B cell (primary cell): ENCODE measurements around the gene FBXO41. TPM values are rescaled to one million over a fixed set of nuclear protein-coding genes. Genes with fewer than 3 reads are reported as not detected.

Experiments
- ATAC-seq: fragments of 200-7000 bp; cut with Tn5 transposase; one replicate; pipeline ENCODE4 v1.10.0; 2021; ENCODE audit warnings: low read depth, mild to moderate bottlenecking, moderate number of reproducible peaks, moderate library complexity
- CTCF ChIA-PET: fragments of 350-600 bp; sonication (Branson Sonifier 250); formaldehyde crosslinking; loops from one replicate; lab custom pipeline; 2021; ENCODE audit warnings: antibody characterized with exemption, inconsistent platforms; lab: Charles Lee
- POLR2A ChIA-PET: fragments of 350-600 bp; sonication (Branson Sonifier 250); formaldehyde crosslinking; loops from one replicate; lab custom pipeline; 2021; ENCODE audit warnings: antibody characterized with exemption; lab: Charles Lee
- DNase-seq: peaks from one replicate; pipeline ENCODE4 v3.0.0; 2013
- H2AFZ ChIP-seq: 2 replicates; pipeline ENCODE4 v1.6.1; 2012; ENCODE audit warnings: mild to moderate bottlenecking, low read depth, low read length; ENCODE audit not compliant: insufficient read depth, poor library complexity, severe bottlenecking
- H3K27ac ChIP-seq, 2 donors: 1 replicate in 1 of 2; 2 replicates in 1 of 2; pipeline ENCODE4 v1.5.1; 2012 to 2013; ENCODE audit warnings: low read length in 2 of 2, mild to moderate bottlenecking in 2 of 2, moderate library complexity in 1 of 2
- H3K27me3 ChIP-seq, 4 experiments: fragments of 200-600 bp in 1 of 4; sonication (generic) in 1 of 4; replicated peaks in 1 of 4; 1 replicate in 2 of 4; 2 replicates in 2 of 4; pipeline versions ENCODE4 v1.6.1 to v1.7.0; 2013 to 2016; ENCODE audit warnings: low read length in 3 of 4, mild to moderate bottlenecking in 2 of 4, mixed read lengths in 1 of 4, moderate library complexity in 1 of 4; ENCODE audit not compliant: insufficient read depth in 4 of 4, control insufficient read depth in 3 of 4; ENCODE audit errors: control extremely low read depth in 1 of 4
- H3K36me3 ChIP-seq, 2 experiments: replicated peaks in 1 of 2; 1 replicate in 1 of 2; 2 replicates in 1 of 2; pipeline versions ENCODE4 v1.6.1 to v1.7.1; 2013; ENCODE audit warnings: low read length in 1 of 2; ENCODE audit not compliant: insufficient read depth in 2 of 2, control insufficient read depth in 1 of 2; ENCODE audit errors: control extremely low read depth in 1 of 2, extremely low read depth in 1 of 2
- H3K4me1 ChIP-seq, 2 donors: fragments of 200-600 bp in 1 of 2; sonication (generic) in 1 of 2; 1 replicate in 1 of 2; 2 replicates in 1 of 2; pipeline versions ENCODE4 v1.5.1 to v1.6.1; 2013 to 2017; ENCODE audit warnings: low read length in 2 of 2; ENCODE audit not compliant: control insufficient read depth in 2 of 2, insufficient read depth in 2 of 2
- H3K4me2 ChIP-seq: replicated peaks from 2 replicates; pipeline ENCODE3; 2012; ENCODE audit warnings: mild to moderate bottlenecking, low read depth, low read length; ENCODE audit not compliant: poor library complexity, severe bottlenecking
- H3K4me3 ChIP-seq, 5 experiments: fragments of 200-600 bp in 1 of 5; sonication (generic) in 1 of 5; 1 replicate in 3 of 5; 2 replicates in 2 of 5; pipeline versions ENCODE4 v1.5.1 to v1.7.0; 2011 to 2016; ENCODE audit warnings: low read length in 4 of 5, mild to moderate bottlenecking in 4 of 5, low read depth in 2 of 5, control low read depth in 1 of 5, moderate library complexity in 1 of 5; ENCODE audit not compliant: insufficient read depth in 1 of 5; ENCODE audit errors: control extremely low read depth in 1 of 5, extremely low read depth in 1 of 5
- H3K79me2 ChIP-seq: fragments of 200-600 bp; sonication (generic); one replicate; pipeline ENCODE4 v1.6.0; 2016; ENCODE audit warnings: low read length; ENCODE audit not compliant: control insufficient read depth, insufficient read depth
- H3K9ac ChIP-seq: fragments of 200-600 bp; sonication (generic); 2 replicates; pipeline ENCODE4 v1.6.1; 2017; ENCODE audit warnings: mild to moderate bottlenecking, low read length, moderate library complexity
- H3K9me3 ChIP-seq, 3 donors: one replicate each; pipeline versions ENCODE4 v1.6.1 to v1.7.1; 2013; ENCODE audit warnings: low read length in 2 of 3; ENCODE audit not compliant: control insufficient read depth in 2 of 3, insufficient read depth in 1 of 3; ENCODE audit errors: control extremely low read depth in 1 of 3
- H4K20me1 ChIP-seq: 2 replicates; pipeline ENCODE4 v1.6.0; 2012; ENCODE audit warnings: mild to moderate bottlenecking, low read length; ENCODE audit not compliant: insufficient read depth, control insufficient read depth, poor library complexity, severe bottlenecking
- H3K27ac Mint-ChIP-seq: one replicate; pipeline ENCODE4 v1.8.0; 2021; ENCODE audit warnings: mixed read lengths
- H3K27me3 Mint-ChIP-seq: one replicate; pipeline ENCODE4 v1.8.0; 2021; ENCODE audit warnings: mixed read lengths
- H3K4me1 Mint-ChIP-seq: one replicate; pipeline ENCODE4 v1.8.0; 2021; ENCODE audit warnings: mixed read lengths
- H3K4me3 Mint-ChIP-seq: one replicate; pipeline ENCODE4 v1.8.0; 2021; ENCODE audit warnings: mixed read lengths
- H3K9me3 Mint-ChIP-seq: one replicate; pipeline ENCODE4 v1.8.0; 2022; ENCODE audit warnings: mixed read lengths; ENCODE audit not compliant: insufficient read depth
- CTCF ChIP-seq: fragments of 200-600 bp; IDR thresholded peaks from one replicate; pipeline ENCODE4 v1.8.0; 2022; ENCODE audit warnings: antibody characterized with exemption, mild to moderate bottlenecking
- EZH2 ChIP-seq: IDR thresholded peaks from 2 replicates; pipeline ENCODE4 v1.6.1; 2012; ENCODE audit warnings: borderline replicate concordance, low read depth, mild to moderate bottlenecking, moderate library complexity, low read length; ENCODE audit not compliant: insufficient read depth, poor library complexity, severe bottlenecking
- WGBS: methylation state at CpG from one replicate; pipeline ENCODE4 v1.1.5; 2013; ENCODE audit warnings: missing lambda C conversion rate; ENCODE audit not compliant: insufficient coverage; 5-methylcytosine and 5-hydroxymethylcytosine counted together
- intact Hi-C: fragments of 100-400 bp; cut with micrococcal nuclease; formaldehyde crosslinking; loops from one replicate; pipeline ENCODE4 v1.10.0; 2022
- polyA plus RNA-seq: library from polyadenylated mRNA; depleted of rRNA; stranded (reverse); fragments of >200 nt; gene quantifications from 2 replicates; pipeline ENCODE4 v1.2.3, GENCODE V29; 2012
- total RNA-seq, 2 donors: library from RNA; stranded (reverse); fragments of 120-200 nt in 1 of 2; gene quantifications; 1 replicate in 1 of 2; 2 replicates in 1 of 2; pipeline versions ENCODE4 v1.2.3 to v1.2.4, GENCODE V29; 2013 to 2022

FBXO41 gene
- total and polyA plus RNA-seq, 2 donors (not counting 1 experiment from before 2014, with no cell fraction given) = 25.2 to 29.6 TPM

GRCh38 chr2:73269686-73270465 lies 14.4 kb downstream of the FBXO41 start:
- no peaks in the 10 kb centered on the region for H3K4me1 ChIP-seq
- Mint-ChIP-seq H3K9me3 (no peaks in the 10 kb centered on the region), H3K4me3 (peak overlapping the region; percentile 47), H3K4me1 (peaks cover 18% of the 10 kb centered on the region), H3K27me3 (no peaks in the 10 kb centered on the region), H3K27ac (no peak overlapping the region)
- H3K9me3 ChIP-seq = peaks cover 0 to 3% (median 0%) of the 10 kb centered on the region in 3 donors
- no peaks in the 10 kb centered on the region for H3K27me3 ChIP-seq
- DNase-seq (no peak), ATAC-seq (peak; percentile 7)
- POLR2A ChIA-PET = no interaction called here
- TF ChIP-seq EZH2 (no peak), CTCF (no peak)
- peak overlapping the region; percentile 23 for H3K9ac ChIP-seq
- H3K4me2 ChIP-seq = peak overlapping the region; percentile 63
- H3K4me3 ChIP-seq = peak overlapping the region in 3 of 5 experiments; percentile 19 to 28 (median 25)
- 53% methylated on average over 18 of the region's 22 CpGs for WGBS
- no peak overlapping the region for H3K27ac ChIP-seq
- H2AFZ ChIP-seq = peak overlapping the region; percentile 27
- intact Hi-C loops = loop anchor here (1.0 to 2.0 kb wide), 2 partner anchors 15 to 37 kb away; partner anchors contain the start of genes FBXO41 and PRADC1
- H3K79me2 ChIP-seq = peaks cover 24% of the 10 kb centered on the region
- CTCF ChIA-PET = no interaction called here
- peaks cover 32% of the 10 kb centered on the region for H4K20me1 ChIP-seq
- H3K36me3 ChIP-seq = peaks cover 0 to 4% of the 10 kb centered on the region in 2 experiments
